Tongue (tissue), 2 donors: ENCODE data around the gene UBE2D2. TPM values are rescaled to one million over a fixed set of nuclear protein-coding genes. Genes with fewer than 3 reads are reported as not detected.
"Not testable (repeated sequence)": the region's sequence is repeated elsewhere in the genome, so short reads cannot be mapped to it uniquely, and the experiment has no call there.

Source experiments
- DNase-seq: peaks from one replicate; pipeline ENCODE4 v3.0.0-alpha.2; 2015
- total RNA-seq: library from RNA; depleted of rRNA; stranded (reverse); fragments of >200 nt; gene quantifications from one replicate; pipeline ENCODE4 v1.2.3, GENCODE V29; 2014

The UBE2D2 gene
- total RNA-seq, 1 donor from 2014 or later, result 77.1 TPM

DNA sequence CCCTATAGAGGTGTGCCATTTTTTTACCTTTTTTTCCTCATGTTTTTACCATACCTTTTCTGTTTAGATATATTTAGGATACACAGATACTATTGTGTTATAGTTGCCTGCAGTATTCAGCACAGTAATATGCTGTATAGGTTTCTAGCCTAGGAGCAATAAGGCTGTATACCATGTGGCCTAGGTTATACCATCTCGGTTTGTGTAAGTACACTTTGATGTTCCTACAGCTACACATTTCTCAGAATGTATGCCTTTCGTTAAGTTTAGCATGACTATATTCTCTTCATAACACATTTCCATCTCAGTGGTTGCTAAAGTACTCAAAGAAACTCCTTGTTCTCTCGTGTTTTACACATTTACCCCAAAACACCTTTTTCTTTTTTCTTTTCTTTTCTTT, 23.0 kb downstream of the UBE2D2 start:
- DNase-seq, result no peak

DNA sequence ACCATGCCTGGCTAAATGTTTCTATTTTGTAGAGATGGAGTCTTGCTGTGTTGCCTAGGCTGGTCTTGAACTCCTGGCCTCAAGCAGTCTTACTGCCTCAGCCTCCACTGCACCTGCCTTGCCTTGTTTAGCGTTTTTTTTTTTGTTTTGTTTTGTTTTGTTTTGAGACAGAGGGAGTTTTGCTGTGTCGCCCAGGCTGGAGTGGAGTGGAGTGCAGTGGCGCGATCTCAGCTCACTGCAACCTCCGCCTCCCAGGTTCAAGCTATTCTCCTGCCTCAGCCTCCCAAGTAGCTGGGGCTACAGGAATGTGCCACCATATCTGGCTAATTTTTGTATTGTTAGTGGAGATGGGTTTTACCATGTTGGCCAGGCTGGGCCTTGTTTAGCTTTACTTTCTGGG, 27.0 kb downstream of the UBE2D2 start:
- not testable (repeated sequence) for DNase-seq

DNA sequence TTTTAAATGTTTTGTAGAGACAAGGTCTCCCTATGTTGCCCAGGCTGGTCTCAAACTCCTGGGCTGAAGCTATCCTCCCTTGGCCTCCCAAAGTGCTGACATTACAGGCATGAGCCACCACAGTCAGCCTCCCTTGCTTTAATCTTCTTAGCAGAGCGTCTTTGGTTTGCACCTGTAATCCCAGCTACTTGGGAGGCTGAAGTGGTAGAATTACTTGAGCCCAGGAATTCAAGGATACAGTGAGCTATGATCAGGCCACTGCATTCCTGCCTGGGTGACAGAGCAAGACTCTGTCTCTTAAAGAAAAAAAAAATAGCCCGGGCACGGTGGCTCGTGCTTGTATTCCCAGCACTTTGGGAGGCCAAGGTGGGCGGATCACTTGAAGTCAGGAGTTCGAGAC, 27.8 kb downstream of the UBE2D2 start:
- no peak for DNase-seq

DNA sequence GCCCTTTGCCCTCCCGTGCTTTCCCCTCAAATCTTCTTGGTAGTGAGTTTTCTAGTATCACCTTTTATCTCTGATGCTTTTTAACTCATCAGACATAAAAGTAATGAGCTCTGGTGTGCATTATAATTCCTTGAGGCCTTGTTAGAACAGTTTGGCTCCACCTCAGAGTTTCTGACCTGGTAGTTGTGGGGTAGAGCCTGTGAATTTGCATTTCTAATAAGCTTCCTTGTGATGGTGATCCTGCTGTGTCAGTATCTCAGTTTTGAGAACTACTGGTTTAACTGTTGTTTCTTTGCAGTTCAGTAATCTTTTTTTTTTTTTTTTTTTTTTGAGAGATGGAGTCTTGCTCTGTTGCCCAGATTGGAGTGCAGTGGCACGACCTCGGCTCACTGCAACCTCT, 31.1 kb downstream of the UBE2D2 start:
- no peak for DNase-seq

DNA sequence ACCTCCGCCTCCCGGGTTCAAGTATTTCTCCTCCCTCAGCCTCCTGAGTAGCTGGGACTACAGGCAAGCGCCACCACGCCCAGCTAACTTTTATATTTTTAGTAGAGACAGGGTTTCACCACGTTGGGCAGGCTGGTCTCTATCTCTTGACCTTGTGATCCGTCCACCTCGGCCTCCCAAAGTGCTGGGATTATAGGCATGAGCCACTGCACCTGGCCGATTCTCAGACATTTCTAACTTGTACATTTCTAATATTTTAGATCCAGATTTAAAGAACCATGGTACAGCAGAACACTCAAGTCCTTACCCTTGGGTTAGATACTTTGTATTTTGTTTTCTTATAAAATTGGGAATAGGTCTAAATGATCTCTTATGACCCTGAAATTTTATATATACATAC, 31.9 kb downstream of the UBE2D2 start:
- not testable (repeated sequence) for DNase-seq

DNA sequence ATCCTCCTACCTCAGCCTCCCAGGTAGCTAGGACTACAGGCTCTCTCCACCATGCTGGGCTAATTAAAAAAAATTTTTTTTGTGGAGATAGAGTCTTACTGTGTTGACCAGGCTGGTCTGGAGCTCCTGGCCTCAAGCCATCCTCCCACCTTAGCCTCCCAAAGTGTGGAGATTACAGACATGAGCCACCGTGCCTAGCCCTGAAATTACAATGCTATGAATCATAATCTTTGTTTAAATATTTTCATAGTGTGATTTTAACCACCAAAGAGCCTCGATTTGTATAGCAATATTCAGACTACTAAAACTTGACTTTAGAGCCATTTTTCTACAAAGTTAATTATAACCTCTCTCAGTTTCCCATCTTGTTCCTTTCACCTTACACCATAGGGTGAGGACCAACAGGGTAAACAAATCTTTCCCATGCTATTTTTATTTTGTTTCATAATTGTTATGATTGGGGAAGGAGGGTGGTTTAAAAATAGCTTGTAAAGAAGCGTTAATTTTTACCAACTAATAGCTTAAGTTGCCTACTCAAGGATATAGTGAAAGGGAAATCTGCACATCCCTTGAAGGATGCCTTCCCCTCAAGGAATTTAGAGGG, 32.7 kb downstream of the UBE2D2 start:
- no peak for DNase-seq

DNA sequence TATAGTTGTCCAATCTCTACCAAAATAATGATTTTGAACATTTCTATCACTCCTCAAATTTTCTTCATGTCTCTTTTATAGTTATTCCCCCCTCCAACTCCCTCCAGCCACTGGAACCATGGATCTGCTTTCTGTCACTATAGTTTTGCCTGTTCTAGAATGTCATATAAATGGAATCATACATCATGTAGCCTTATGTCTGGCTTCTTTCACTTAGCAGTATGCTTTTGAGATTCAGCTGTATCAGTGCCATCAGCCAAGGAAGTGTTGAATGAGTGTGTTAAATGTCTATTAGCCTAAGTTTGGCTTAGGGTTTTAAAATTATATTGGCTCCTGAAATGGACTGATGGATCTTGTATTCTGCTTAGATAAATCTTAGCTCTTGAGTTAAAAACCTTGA, 36.0 kb downstream of the UBE2D2 start:
- peak; percentile 21 for DNase-seq

DNA sequence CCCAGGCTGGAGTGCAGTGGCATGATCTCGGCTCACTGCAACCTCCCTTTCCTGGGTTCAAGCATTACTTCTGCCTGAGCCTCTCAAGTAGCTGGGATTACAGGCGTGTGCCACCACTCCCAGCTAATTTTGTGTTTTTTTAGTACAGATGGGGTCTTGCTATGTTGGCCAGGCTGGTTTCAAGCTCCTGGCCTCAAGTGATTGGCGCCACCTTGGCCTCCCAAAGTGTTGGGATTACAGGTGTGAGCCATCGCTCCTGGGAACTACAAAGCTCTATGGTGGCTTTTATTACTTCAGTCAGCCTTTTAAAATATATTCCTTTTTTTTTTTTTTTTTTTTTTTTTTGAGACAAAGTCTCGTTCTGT, 37.4 kb downstream of the UBE2D2 start:
- not testable (repeated sequence) for DNase-seq

DNA sequence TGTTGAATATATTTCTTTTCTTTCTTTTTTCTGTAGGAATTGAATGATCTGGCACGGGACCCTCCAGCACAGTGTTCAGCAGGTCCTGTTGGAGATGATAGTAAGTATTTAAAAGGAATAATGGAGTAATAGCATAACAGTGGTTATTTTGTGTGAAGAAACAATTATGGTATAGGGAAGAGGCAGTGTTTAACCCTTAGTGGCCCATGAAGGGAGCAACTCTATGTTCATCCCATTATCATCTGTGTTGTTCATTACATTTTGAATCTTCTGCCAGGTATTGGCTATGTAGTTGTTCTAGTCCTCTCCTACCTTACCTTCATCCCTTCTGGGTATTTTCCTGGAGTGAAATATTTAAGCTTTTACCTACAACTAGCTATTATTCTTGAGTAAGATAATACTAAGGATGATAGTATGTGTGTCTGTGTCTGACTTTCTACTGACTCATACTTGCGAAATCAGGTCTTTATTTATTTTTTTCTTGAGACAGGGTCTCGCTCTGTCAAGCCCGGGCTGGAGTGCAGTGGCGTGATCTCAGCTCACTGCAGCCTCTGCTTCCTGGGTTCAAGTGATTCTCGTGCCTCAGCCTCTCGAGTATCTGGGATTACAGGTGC, 39.3 kb downstream of the UBE2D2 start:
- DNase-seq, result no peak

DNA sequence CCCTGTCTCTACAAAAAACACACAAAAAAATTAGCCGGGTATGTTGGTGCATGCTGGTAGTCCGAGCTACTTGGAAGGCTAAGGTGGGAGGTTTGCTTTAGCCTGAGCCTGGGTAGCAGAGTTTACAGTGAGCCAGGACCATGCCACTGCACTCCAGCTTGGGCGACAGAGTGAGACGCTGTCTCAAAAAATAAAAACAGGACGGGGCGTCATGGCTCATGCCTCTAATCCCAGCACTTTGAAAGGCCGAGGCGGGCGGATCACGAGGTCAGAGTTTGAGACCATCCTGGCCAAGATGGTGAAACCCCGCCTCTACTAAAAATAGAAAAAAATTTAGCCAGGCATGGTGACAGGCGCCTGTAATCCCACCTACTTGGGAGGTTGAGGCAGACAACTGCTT, 40.3 kb downstream of the UBE2D2 start:
- no peak for DNase-seq

DNA sequence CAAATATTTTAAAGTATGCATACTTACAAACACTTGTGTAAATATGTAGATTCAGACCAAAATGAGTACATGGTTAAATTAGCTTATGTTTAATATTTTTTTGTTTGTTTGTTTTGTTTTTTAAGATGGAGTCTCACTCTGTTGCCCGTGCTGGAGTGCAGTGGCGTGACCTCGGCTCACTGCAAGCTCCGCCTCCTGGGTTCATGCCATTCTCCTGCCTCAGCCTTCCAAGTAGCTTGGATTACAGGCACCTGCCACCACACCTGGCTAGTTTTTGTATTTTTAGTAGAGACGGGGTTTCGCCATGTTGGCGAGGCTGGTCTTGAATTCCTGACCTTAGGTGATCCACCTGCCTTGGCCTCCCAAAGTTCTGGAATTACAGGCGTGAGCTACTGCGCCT, 40.8 kb downstream of the UBE2D2 start:
- not testable (repeated sequence) for DNase-seq

DNA sequence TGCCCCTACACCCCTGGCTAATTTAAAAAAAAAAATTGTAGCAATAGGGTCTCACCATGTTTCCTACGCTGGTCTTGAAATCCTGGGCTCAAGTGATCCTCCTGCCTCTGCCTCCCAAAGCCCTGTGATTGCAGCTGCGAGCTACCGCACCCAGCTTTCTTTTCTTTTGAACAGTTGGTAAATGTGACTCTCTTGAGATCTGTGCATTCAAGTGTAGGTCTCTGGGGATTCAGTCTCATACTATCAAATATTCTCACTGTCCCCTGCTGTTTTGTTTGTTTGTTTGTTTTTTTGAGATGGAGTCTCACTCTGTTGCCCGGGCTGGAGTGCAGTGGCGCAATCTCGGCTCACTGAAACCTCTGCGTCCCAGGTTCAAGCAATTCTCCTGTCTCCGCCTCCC, 44.7 kb downstream of the UBE2D2 start:
- DNase-seq, result no peak

DNA sequence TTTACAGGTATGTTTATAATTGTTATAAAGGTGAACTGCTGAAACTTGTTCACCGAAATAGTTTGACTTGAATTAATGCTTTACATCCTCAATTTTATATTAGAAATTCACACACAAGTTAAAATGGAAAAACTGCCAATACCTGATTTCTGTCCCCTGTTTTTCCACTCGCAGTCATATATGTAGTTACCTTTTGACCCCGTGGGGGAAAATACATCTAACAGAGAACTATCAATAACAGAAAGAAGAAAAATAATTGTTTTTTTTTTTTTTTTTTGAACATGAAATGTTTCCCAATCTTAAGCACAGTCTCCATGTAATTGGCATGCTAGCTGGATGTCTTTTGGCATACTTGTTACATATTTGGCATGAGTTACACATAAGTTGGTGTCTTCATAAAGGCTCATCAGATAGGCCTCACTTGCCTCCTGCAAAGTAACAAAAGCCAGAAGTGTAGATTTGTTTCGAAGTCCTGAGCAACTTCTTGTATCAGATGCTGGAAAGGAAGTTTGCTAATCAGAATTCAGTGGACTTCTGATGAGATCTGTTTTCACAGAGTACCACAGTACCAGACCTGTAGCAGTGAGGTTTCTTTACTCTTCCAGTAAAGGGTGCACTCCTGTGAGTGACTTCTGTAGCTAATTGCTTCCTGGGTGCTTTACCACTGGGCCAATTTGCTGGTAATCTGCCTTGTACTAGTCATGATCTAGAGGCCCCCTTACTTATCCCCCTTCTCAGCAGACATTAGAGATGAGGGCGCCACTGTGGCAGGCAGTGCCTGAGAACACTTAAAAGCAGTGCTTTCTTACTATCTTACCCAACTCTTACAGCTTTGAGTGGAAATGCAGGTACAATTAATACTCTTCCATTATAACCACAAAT, 50.8 kb downstream of the UBE2D2 start:
- no peak for DNase-seq

DNA sequence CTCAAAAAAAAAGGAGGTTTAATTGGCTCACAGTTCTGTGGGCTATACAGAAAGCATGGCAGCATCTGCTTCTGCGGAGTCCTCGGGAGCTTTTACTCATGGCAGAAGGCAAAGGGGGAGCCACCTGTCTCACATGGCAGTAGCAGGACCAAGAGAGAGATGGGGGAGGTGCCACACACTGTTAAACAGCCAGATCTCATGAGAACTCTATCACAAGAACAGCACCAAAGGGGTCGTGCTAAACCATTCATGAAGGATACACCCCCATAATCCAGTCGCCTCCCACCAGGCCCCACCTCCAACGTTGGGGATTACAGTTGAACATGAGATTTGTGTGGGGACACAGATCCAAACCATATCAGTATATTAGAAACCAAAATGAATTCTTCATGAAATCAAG, 58.7 kb downstream of the UBE2D2 start:
- DNase-seq, result no peak

DNA sequence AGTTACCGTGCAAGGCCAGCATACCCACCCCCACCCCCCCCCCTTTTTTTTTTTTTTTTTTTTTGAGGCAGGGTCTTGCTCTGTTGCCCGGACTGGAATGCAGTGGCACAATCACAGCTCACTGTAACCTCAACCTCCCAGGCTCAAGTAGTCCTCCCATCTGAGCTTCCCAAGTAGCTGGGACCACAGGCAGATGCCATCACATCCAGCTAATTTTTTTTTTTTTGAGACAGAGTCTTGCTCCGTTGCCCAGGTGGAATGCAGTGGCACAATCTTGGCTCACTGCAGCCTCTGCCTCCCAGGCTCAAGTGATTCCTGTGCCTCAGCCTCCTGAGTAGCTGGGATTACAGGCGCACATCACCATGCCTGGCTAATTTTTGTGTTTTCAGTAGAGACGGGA, 64.3 kb downstream of the UBE2D2 start:
- DNase-seq, result not testable (repeated sequence)

DNA sequence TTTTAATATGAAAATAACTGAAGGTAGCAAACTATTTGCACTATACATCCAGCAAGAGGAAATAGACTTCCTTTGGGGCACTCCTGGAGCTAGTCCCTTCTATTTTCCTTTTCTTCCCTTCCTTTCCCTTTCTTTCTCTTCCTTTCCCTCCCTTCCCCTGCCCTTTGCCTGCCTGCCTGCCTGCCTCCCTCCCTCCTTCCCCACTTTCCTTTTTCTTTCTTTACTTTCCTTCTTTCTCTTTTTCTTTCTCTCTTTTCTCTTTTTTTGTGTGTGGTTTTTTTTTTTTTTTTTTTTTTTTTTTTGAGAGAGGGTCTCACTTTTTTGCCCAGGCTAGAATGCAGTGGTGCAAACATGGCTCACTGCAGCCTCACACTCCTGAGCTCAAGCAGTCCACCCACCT, 69.7 kb downstream of the UBE2D2 start:
- no peak for DNase-seq

DNA sequence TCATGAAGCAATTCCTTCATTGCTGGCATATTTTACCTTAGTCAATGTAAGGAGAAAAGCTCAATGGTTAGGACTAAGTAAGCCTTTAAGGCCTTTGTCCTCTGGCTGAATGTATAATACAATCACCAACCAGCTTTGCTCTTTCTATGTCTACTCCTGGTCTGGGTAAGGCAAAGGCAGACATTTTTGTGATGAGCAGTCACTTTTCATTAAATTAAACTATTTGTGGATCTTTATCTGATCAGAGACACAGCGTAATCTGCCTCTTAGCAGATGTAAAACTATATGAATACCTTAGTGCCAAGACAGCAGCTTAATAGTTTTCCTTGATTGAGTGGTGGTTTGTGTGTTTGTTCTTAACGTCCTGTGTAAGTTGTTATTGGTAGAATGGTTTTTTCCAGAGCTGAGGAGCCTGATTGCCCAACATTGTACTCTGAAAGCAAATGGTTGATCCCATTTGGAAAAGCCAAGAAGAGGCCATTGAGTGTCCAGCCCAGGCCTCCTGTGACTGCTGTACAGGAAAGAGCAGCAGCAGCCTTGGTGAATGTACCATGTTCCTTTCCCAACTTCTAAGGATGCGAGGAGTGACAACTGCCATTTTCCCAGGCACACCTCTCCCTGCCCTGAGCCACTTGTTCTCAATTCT, 70.5 kb downstream of the UBE2D2 start:
- no peak for DNase-seq

DNA sequence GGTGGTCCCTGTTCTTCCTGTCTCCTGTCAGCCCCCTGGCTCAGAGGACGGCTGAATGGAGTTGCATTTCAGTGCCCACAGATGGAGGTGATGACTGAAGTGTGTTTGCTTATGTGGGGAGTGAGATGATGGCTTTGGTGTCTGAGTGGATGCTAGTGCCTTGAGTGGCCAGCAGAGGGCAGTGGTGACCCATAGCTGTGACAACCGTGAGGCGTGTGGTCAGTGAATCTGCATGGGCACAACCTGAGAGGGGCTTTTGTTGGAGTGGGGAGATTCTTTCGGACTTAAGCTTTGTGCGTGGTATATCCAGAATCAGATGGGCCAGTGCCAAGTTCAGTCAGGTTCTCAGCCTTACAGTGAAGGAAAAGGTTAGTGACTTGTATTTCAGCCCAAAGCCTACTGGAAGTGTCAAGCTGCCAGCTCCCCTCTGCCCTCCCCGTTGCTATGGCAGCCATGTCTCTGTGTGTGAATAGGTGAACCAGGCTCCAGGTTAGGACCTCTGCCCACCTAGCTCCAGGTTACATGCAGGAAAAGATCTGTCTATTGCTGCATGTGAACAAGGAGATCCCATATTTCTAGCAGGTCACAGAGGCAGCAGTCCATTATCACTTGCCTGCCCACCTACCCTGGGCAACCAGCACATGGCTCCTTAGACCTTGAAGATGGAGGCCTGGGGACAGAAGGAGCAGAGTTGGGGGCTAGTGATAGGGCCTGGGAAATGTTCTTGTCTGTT, 72.3 kb downstream of the UBE2D2 start:
- DNase-seq, result peak; percentile 91

DNA sequence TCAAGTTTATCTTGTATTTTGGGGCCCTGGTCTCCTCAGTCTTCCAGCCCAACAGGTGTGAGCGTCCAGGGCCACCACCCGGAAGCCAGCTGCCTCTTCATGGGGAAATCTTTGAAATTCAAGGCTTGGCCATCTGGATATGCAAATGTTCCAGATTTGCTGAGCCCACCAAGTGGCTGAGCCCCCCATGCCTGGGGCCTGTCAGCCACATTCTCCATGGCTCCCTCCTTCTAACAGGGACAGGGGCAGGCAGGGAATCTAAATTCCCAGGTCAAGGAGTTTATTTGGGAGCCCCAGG, 72.8 kb downstream of the UBE2D2 start:
- DNase-seq, result no peak

DNA sequence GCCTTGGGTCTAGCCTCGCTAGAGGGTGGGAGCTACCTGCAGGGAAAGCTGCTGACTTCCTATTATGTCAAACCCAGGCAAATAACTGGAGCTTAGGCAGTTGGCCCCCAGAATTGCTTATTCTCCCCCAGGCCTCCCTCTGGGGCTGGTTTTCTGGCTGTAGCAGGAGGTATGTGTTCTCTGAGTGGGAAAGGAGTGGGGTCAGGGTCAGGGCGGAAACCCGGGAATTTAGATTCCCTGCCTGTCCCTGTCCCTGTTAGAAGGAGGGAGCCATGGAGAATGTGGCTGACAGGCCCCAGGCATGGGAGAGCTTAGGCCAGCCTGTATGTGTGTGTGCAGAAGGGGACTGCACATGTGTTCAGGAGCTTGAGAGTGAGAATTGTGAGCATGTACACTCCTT, 73.4 kb downstream of the UBE2D2 start:
- no peak for DNase-seq

DNA sequence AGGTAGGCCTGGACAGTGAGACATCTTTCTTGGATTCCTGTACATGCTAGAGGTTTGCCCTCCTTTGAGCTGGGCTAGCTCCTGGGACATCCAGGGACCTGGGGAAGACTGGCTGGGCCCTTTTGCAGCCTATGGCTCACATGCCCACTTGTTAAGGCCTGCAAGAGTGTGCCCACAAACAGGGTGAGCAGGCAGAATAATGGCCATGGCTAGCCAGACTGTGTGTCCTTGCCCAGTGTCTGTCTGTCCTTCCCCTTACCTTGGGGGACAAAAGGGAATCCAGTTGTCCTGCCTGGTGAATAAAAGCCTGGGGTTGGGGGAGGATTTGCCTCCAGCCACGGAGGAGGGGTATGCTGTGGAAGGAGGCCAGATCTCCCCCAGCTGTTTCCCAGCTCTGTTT, 74.1 kb downstream of the UBE2D2 start:
- no peak for DNase-seq

DNA sequence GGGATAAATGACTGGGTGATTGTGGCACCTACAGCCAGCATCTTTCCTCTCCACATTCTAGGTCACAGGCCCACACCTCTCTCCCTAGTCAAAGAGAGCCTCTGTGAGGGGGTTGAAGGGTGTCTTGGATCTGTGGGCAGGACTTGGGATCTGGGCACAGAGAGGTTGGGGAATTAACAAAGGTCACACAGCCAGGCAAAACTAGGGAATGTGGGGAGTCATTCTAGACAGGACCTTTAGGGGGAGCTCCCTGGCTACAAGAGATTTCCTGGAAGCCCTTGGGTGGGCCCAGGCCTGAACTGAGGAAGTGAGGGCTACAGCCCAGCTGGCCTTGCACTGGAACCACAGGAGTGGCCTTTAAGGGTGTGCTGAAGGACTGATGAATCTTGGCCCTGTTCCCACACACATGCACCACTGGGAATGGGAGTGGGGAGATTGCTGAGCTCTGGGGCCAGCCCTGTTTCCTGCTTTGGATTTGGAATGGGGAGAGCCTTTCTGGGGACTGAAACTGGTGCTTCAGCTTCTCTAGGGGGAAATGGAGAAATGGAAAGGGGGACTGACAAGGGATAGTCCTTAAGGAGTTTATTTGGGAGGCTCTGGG, 74.6 kb downstream of the UBE2D2 start:
- DNase-seq, result peak; percentile 89
